BE2C (cell line): ENCODE measurements around the gene NAA35.

Experiments used
- DNase-seq: peaks from one replicate; pipeline ENCODE4 v3.0.0-alpha.2; 2020
- H3K27me3 ChIP-seq: fragments of 250-450 bp; sonication (Bioruptor Pico); 2 replicates; pipeline ENCODE4 v1.5.1; 2020; ENCODE audit warnings: mild to moderate bottlenecking
- H3K36me3 ChIP-seq: fragments of 250-450 bp; sonication (Bioruptor Pico); 2 replicates; pipeline ENCODE4 v1.5.1; 2020; ENCODE audit warnings: mild to moderate bottlenecking
- H3K4me1 ChIP-seq: fragments of 250-450 bp; sonication (Bioruptor Pico); 2 replicates; pipeline ENCODE4 v1.5.1; 2020
- H3K4me3 ChIP-seq: 2 replicates; pipeline ENCODE4 v1.5.1; 2011; ENCODE audit warnings: low read depth, low read length
- H3K9me3 ChIP-seq: fragments of 250-450 bp; sonication (Bioruptor Pico); 2 replicates; pipeline ENCODE4 v1.5.1; 2020
- TF ChIP-seq, protein P1 (sequence below): IDR thresholded peaks from 2 replicates; pipeline ENCODE4 v1.5.1; 2012; ENCODE audit warnings: mild to moderate bottlenecking, low read depth, low read length

The NAA35 gene

DNA sequence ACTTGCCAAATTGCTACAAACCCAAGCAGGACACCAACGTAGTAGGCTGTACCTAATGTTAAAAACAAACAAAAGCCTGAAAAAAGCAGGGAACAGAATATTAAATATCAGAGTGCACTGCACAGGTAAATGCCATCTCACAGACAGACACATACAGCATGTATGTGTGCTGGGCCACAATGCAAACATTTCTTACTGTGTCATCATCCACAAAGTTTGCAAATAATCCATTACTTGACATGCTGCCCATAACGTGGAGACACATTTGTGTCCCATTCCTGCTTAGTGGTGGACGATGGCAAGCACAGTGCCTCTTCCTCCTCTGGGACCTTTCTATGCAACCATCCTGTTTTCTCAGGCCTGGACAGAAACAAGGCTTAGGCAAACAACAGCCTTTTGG is 113.7 kb downstream of the NAA35 start:
- H3K27me3 ChIP-seq = no peaks in the 10 kb centered on the region
- no peak for DNase-seq
- TF ChIP-seq, protein P1, sequence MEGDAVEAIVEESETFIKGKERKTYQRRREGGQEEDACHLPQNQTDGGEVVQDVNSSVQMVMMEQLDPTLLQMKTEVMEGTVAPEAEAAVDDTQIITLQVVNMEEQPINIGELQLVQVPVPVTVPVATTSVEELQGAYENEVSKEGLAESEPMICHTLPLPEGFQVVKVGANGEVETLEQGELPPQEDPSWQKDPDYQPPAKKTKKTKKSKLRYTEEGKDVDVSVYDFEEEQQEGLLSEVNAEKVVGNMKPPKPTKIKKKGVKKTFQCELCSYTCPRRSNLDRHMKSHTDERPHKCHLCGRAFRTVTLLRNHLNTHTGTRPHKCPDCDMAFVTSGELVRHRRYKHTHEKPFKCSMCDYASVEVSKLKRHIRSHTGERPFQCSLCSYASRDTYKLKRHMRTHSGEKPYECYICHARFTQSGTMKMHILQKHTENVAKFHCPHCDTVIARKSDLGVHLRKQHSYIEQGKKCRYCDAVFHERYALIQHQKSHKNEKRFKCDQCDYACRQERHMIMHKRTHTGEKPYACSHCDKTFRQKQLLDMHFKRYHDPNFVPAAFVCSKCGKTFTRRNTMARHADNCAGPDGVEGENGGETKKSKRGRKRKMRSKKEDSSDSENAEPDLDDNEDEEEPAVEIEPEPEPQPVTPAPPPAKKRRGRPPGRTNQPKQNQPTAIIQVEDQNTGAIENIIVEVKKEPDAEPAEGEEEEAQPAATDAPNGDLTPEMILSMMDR = no peak
- no peaks in the 10 kb centered on the region for H3K9me3 ChIP-seq
- H3K4me3 ChIP-seq = no peak overlapping the region
- no peaks in the 10 kb centered on the region for H3K4me1 ChIP-seq
- peaks cover 3% of the 10 kb centered on the region; the same call in 1 of the 2 replicates for H3K36me3 ChIP-seq

DNA sequence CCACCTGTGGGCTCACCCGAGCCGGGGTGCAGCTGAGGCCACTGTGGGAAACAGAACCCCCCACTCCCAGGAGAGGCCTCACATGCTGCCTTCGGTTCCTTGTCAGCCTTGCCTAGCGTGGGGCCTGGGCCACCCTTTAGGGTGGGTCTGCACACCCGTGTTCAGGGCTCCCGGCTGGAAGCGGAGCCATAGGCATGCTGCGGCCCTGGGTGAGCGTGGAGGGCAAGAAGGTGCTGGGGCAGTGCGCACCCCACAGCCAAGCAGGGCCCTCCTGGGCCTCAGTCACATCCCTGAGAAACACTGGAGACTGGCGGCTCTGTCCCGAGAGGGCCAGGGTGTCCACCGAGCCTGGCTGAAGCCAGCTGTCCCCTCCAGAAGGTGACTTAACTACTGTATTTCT is 116.5 kb downstream of the NAA35 start:
- peaks cover 3% of the 10 kb centered on the region; the same call in 1 of the 2 replicates for H3K36me3 ChIP-seq
- H3K27me3 ChIP-seq = no peaks in the 10 kb centered on the region
- TF ChIP-seq, protein P1 = no peak
- no peaks in the 10 kb centered on the region for H3K9me3 ChIP-seq
- DNase-seq = no peak
- no peak overlapping the region for H3K4me3 ChIP-seq
- no peaks in the 10 kb centered on the region for H3K4me1 ChIP-seq

- DNase-seq = no peak
- TF ChIP-seq, protein P1 = no peak
- H3K9me3 ChIP-seq = no peaks in the 10 kb centered on the region
- H3K4me3 ChIP-seq = no peak overlapping the region
- peaks cover 3% of the 10 kb centered on the region; the same call in 1 of the 2 replicates for H3K36me3 ChIP-seq
- H3K4me1 ChIP-seq = no peaks in the 10 kb centered on the region
- H3K27me3 ChIP-seq = no peaks in the 10 kb centered on the region
Measured at GRCh38 chr9:86061972-86062739, 121.2 kb downstream of the NAA35 start.

- no peaks in the 10 kb centered on the region for H3K4me1 ChIP-seq
- no peak for DNase-seq
- peaks cover 8% of the 10 kb centered on the region for H3K36me3 ChIP-seq
- TF ChIP-seq, protein P1 = no peak
- H3K4me3 ChIP-seq = no peak overlapping the region
- H3K9me3 ChIP-seq = no peaks in the 10 kb centered on the region
- H3K27me3 ChIP-seq = no peaks in the 10 kb centered on the region
Measured at GRCh38 chr9:86062845-86063693, 122.1 kb downstream of the NAA35 start.

DNA sequence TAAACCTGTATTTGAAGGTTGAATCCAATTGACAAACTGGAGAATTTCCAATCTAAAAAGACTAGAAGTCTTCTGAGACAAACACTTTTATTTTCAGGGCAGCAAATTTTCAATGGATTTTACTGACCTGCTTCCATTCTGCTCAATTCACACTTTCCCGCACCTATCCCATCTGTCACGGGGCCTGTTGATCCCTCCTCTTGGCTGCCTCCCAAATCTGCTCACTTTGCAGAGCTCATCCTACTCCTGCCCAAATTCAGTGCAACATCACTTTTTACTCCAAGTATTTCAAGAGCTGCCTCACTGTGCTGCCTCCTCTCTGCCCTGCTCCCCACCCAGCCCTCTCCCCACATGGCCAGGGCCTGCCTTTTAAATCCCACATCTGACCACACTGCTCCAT is 123.3 kb downstream of the NAA35 start:
- DNase-seq = no peak
- peaks cover 2% of the 10 kb centered on the region; the same call in 1 of the 2 replicates for H3K4me1 ChIP-seq
- peaks cover 7% of the 10 kb centered on the region for H3K36me3 ChIP-seq
- no peaks in the 10 kb centered on the region for H3K9me3 ChIP-seq
- no peak overlapping the region for H3K4me3 ChIP-seq
- TF ChIP-seq, protein P1 = no peak
- H3K27me3 ChIP-seq = no peaks in the 10 kb centered on the region
